ENCODE data around the gene LY6G6D. TPM values are rescaled to one million over a fixed set of nuclear protein-coding genes. Genes with fewer than 3 reads are reported as not detected.
A peak's percentile ranks its signal among the peaks of the same experiment; 100 is the strongest.

The LY6G6D gene
- total and polyA plus RNA-seq, 2 of the 13 experiments (the other 11 are each of a cell fraction or from before 2014, with no cell fraction given): not detected

GRCh38 chr6:31700740-31701401 is 14.3 kb upstream of the LY6G6D start (continued):
- TF ChIP-seq HOXA5 (CRISPR knock-in tag; IDR thresholded peaks at IDR 0.05) (peak; percentile 80; the same call in 1 of the 2 replicates), TAF1 (CRISPR knock-in tag; IDR thresholded peaks at IDR 0.05) (no peak), SAP130 (CRISPR knock-in tag; IDR thresholded peaks at IDR 0.05; ENCODE audit: low read depth) (0 out of 2 replicates have a peak, but pooled peaks have one; percentile 41), SCMH1 (CRISPR knock-in tag; IDR thresholded peaks at IDR 0.05; ENCODE audit: borderline replicate concordance) (no peak), CHD2 (IDR thresholded peaks at IDR 0.05; ENCODE audit: low read depth, low read length) (no peak)

- no peaks in the 10 kb centered on the region for H3K9me3 ChIP-seq (ENCODE audit: low read length)
- peak overlapping the region; percentile 99 for H3K4me2 ChIP-seq (ENCODE audit: low read depth, low read length)
- peaks cover 4 to 13% of the 10 kb centered on the region in 2 experiments; a peak in 4 of 5 replicates for H3K36me3 ChIP-seq (replicated peaks in 1 of 2; ENCODE audit: control insufficient read depth in 1 of 2, insufficient read depth in 2 of 2, low read length in 2 of 2)
- peak overlapping the region; percentile 85 for H3K27ac ChIP-seq (ENCODE audit: extremely low read length, insufficient read depth, low read length)
- TSS peak; percentile 61 for BruUV-seq (replicated peaks)
- peaks cover 22% of the 10 kb centered on the region for H3K79me2 ChIP-seq (ENCODE audit: insufficient read depth, low read length)
- ATAC-seq (no peak), FAIRE-seq (no peak), DNase-seq (ENCODE audit: low spot score) (no peak)
- H4K20me1 ChIP-seq (ENCODE audit: insufficient read depth, low read length): no peaks in the 10 kb centered on the region
- in situ Hi-C loops (cut with HindIII; ENCODE audit: extremely low pct_ligation_motif_present, low pct_unique_long_range_greater_than_20kb) (no loop called here), intact Hi-C loops (cut with micrococcal nuclease; ENCODE audit: unreplicated experiment) (loop anchor here (2.0 to 5.0 kb wide), 2 partner anchors 21 to 35 kb away; partner anchors contain the start of genes CLIC1 and LY6G5C)
- no peak overlapping the region for H2AFZ ChIP-seq (ENCODE audit: low read length)
- peak overlapping the region; percentile 71 to 84 (median 81) for H3K4me3 ChIP-seq (replicated peaks in 1 of 3; ENCODE audit: insufficient read depth in 1 of 3, low read depth in 2 of 3, low read length in 3 of 3)
- WGBS (ENCODE audit: low lambda C conversion rate): 51% methylated on average over 7 of the region's 7 CpGs
- H3K4me1 ChIP-seq (ENCODE audit: insufficient read depth, low read length): peaks cover 39% of the 10 kb centered on the region
- CTCF ChIA-PET (ENCODE audit: low intra/inter-chr PET ratio, low total read pairs): no interaction called here
- H3K27me3 ChIP-seq (ENCODE audit: control insufficient read depth in 1 of 2, insufficient read depth in 2 of 2, low read length in 2 of 2): no peaks in the 10 kb centered on the region; a peak in 2 of 5 replicates
- POLR2A ChIA-PET: interaction anchor here (0.6 to 2.7 kb wide), 11 partner anchors 9 to 133 kb away, joined by 3 to 57 read pairs (median 12); partner anchors contain the start of genes APOM, CLIC1, CSNK2B and GPANK1
- peak overlapping the region; percentile 95 for H3K9ac ChIP-seq (ENCODE audit: insufficient read depth, low read depth, low read length)
- no peak for TF ChIP-seq NONO (IDR thresholded peaks at IDR 0.05)
- 0 out of 2 replicates have a peak, but pooled peaks have one; percentile 18 for TF ChIP-seq NONO (CRISPR knock-in tag; conservative IDR thresholded peaks at IDR 0.05)
- TF ChIP-seq ZNF678 (CRISPR knock-in tag; IDR thresholded peaks at IDR 0.05): no peak
- TF ChIP-seq ZNF558 (CRISPR knock-in tag; IDR thresholded peaks at IDR 0.05; ENCODE audit: borderline replicate concordance): no peak
- TF ChIP-seq ZBTB1 (CRISPR knock-in tag; IDR thresholded peaks at IDR 0.05; ENCODE audit: borderline replicate concordance): no peak
- 0 out of 2 replicates have a peak, but pooled peaks have one; percentile 54 for TF ChIP-seq ZNF839 (CRISPR knock-in tag; IDR thresholded peaks at IDR 0.05; ENCODE audit: borderline replicate concordance)
- TF ChIP-seq SALL1 (CRISPR knock-in tag; IDR thresholded peaks at IDR 0.05): 0 out of 2 replicates have a peak, but pooled peaks have one; percentile 10
- TF ChIP-seq MIER2 (CRISPR knock-in tag; IDR thresholded peaks at IDR 0.05): no peak
- TF ChIP-seq SP4 (CRISPR knock-in tag; IDR thresholded peaks at IDR 0.05): no peak
- TF ChIP-seq ZNF430 (CRISPR knock-in tag; IDR thresholded peaks at IDR 0.05): 0 out of 2 replicates have a peak, but pooled peaks have one; percentile 12
- no peak for TF ChIP-seq RARG (CRISPR knock-in tag; IDR thresholded peaks at IDR 0.05; ENCODE audit: low read depth)
- no peak for TF ChIP-seq PCBP1 (IDR thresholded peaks at IDR 0.05; ENCODE audit: borderline replicate concordance, low read depth, low read length)
- TF ChIP-seq SNAPC5 (CRISPR knock-in tag; IDR thresholded peaks at IDR 0.05; ENCODE audit: borderline replicate concordance): no peak
- peak; percentile 57; the same call in 1 of the 2 replicates for TF ChIP-seq ZNF572 (CRISPR knock-in tag; IDR thresholded peaks at IDR 0.05)
- 0 out of 2 replicates have a peak, but pooled peaks have one; percentile 35 for TF ChIP-seq HNF1B (CRISPR knock-in tag; IDR thresholded peaks at IDR 0.05)
- no peak for TF ChIP-seq ZNF747 (CRISPR knock-in tag; IDR thresholded peaks at IDR 0.05; ENCODE audit: borderline replicate concordance)
- 0 out of 2 replicates have a peak, but pooled peaks have one; percentile 28 for TF ChIP-seq BORCS8-MEF2B (CRISPR knock-in tag; IDR thresholded peaks at IDR 0.05)
These were observed 13.3 kb upstream of the LY6G6D start for GRCh38 chr6:31701666-31702404.

All from HepG2 (cell line).